ENCODE data around the gene IGSF9B.

IGSF9B gene

DNA sequence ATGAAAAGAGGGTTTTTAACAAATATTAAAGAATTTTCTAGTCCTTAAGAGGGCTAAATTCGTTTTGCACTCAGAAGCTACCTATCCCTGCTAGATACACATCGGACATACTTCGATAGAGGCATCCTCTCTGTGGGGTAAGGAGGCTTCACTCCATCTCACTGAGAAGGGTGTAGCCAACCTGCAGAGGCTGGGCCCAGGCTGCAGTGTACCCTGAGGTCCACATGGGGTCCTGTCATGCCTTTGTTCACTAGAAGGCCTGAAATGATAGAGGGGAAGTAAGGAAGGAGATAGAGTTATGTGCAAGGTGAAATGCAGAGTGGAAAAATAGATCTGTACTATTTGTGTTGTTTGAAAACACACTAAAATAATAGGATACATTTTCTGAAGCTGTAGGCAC is 45.6 kb downstream of the IGSF9B start:
- Histone ChIP-seq H3K36me3 (ENCODE audit: insufficient read depth, low read depth, low read length) (peaks cover 90% of the 10 kb centered on the region), H3K9ac (ENCODE audit: low read depth, low read length) (no peak overlapping the region), H3K4me3 (ENCODE audit: low read length) (no peak overlapping the region), H3K27ac (ENCODE audit: low read length) (no peak overlapping the region), H3K27me3 (ENCODE audit: insufficient read depth, low read length) (no peaks in the 10 kb centered on the region), H3K9me3 (ENCODE audit: insufficient read depth, low read depth, low read length) (no peaks in the 10 kb centered on the region), H3K4me1 (ENCODE audit: insufficient read depth, low read length) (no peaks in the 10 kb centered on the region)

DNA sequence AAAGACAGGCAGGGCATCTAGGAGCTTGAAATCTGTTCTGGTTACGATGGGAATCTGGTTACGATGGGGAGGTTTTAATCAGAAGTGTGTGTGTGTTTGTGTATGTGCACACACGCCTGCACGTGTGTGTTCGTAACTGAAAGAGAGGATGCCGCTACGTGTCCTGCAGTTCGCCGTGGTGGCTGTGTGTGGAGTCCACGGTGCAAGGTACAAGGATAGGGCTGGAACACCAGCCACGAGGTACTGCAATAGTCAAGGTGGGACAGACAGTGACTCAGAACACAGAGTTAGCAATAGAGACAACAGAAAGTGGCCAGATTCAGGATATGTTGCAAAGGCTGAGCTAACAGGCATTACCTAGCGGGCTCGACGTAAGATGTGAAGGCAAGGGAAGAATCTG is 46.7 kb downstream of the IGSF9B start:
- no peaks in the 10 kb centered on the region for H3K4me1 ChIP-seq (ENCODE audit: insufficient read depth, low read length)
- no peak overlapping the region for H3K27ac ChIP-seq (ENCODE audit: low read length)
- no peak overlapping the region for H3K4me3 ChIP-seq (ENCODE audit: low read length)
- peaks cover 93% of the 10 kb centered on the region for H3K36me3 ChIP-seq (ENCODE audit: insufficient read depth, low read depth, low read length)
- no peaks in the 10 kb centered on the region for H3K9me3 ChIP-seq (ENCODE audit: insufficient read depth, low read depth, low read length)
- H3K9ac ChIP-seq (ENCODE audit: low read depth, low read length): no peak overlapping the region
- H3K27me3 ChIP-seq (ENCODE audit: insufficient read depth, low read length): no peaks in the 10 kb centered on the region

- Histone ChIP-seq H3K9ac (ENCODE audit: low read depth, low read length) (no peak overlapping the region), H3K4me3 (ENCODE audit: low read length) (no peak overlapping the region), H3K36me3 (ENCODE audit: insufficient read depth, low read depth, low read length) (peaks cover 81% of the 10 kb centered on the region), H3K9me3 (ENCODE audit: insufficient read depth, low read depth, low read length) (no peaks in the 10 kb centered on the region), H3K4me1 (ENCODE audit: insufficient read depth, low read length) (no peaks in the 10 kb centered on the region), H3K27me3 (ENCODE audit: insufficient read depth, low read length) (no peaks in the 10 kb centered on the region), H3K27ac (ENCODE audit: low read length) (no peak overlapping the region)
These were observed 47.9 kb downstream of the IGSF9B start for GRCh38 chr11:133908827-133909226.

GRCh38 chr11:133907841-133908241 is 48.9 kb downstream of the IGSF9B start:
- Histone ChIP-seq H3K27me3 (ENCODE audit: insufficient read depth, low read length) (no peaks in the 10 kb centered on the region), H3K9ac (ENCODE audit: low read depth, low read length) (no peak overlapping the region), H3K4me3 (ENCODE audit: low read length) (no peak overlapping the region), H3K36me3 (ENCODE audit: insufficient read depth, low read depth, low read length) (peaks cover 71% of the 10 kb centered on the region), H3K27ac (ENCODE audit: low read length) (no peak overlapping the region), H3K4me1 (ENCODE audit: insufficient read depth, low read length) (no peaks in the 10 kb centered on the region), H3K9me3 (ENCODE audit: insufficient read depth, low read depth, low read length) (no peaks in the 10 kb centered on the region)

DNA sequence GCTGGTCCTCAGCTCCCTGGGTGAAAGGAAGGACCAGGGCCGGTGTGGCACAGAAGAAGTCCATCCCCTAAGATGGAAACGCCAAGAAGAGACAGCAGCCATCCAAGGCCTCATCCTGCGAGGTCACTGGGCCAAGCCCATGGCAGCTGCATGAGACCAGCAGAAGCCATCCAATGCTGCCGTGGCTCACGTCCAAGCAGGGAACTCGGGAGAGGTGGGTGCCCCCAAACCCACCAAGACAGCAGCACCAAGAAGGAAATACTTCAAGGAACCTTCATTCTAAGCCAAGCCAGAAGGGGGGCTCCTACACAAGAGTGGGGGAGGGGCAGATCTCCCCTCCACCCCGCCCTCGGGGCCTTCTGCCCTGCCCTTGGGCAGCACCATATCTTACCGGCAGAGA is 49.6 kb downstream of the IGSF9B start:
- H3K9me3 ChIP-seq (ENCODE audit: insufficient read depth, low read depth, low read length): no peaks in the 10 kb centered on the region
- H3K9ac ChIP-seq (ENCODE audit: low read depth, low read length): no peak overlapping the region
- H3K27ac ChIP-seq (ENCODE audit: low read length): no peak overlapping the region

DNA sequence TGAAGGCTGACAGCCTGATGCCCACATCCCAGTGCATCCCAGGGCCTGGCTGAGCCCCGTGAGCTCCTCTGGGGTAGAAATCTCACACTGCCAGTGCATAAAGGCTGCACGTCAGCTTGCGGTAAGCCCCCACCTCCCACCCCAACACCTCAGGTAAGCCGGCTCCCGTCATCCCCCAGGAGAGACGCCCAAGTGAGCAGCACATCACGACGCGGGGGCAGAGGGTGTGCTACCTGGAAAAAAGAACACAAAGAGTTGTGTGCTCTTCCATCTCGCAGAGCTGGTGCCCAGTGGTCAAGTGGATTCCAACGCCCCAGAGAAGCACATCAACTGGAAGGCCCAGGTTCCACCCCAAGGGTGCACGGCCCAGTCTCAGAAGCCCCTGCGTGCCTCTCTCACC is 50.0 kb downstream of the IGSF9B start:
- Histone ChIP-seq H3K4me1 (ENCODE audit: insufficient read depth, low read length) (no peaks in the 10 kb centered on the region), H3K36me3 (ENCODE audit: insufficient read depth, low read depth, low read length) (peaks cover 60% of the 10 kb centered on the region), H3K9me3 (ENCODE audit: insufficient read depth, low read depth, low read length) (no peaks in the 10 kb centered on the region), H3K27ac (ENCODE audit: low read length) (no peak overlapping the region), H3K4me3 (ENCODE audit: low read length) (no peak overlapping the region), H3K27me3 (ENCODE audit: insufficient read depth, low read length) (no peaks in the 10 kb centered on the region), H3K9ac (ENCODE audit: low read depth, low read length) (no peak overlapping the region)

More for the DNA sequence above, 49.6 kb downstream of the IGSF9B start:
- Histone ChIP-seq H3K4me1 (ENCODE audit: insufficient read depth, low read length) (no peaks in the 10 kb centered on the region), H3K4me3 (ENCODE audit: low read length) (no peak overlapping the region), H3K27me3 (ENCODE audit: insufficient read depth, low read length) (no peaks in the 10 kb centered on the region), H3K36me3 (ENCODE audit: insufficient read depth, low read depth, low read length) (peaks cover 64% of the 10 kb centered on the region)

DNA sequence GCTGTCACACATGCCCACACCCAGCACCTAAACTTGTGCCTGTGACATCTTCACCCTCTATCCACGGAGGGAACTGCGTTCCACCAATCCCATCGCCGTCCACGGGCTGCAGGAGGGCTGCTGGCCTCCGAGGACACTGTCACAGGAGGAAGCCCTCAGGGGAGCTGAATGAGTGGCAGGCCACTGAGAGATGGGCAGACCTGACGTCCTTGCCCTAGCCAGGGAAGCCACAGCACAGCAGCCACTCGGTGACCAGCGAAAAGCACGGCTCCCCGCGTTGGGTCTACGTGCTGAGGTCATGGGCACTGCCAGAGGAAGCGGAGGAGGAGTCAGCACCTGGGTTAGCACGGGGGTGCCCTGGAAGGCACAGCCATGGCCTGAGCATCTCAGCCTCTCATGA is 50.5 kb downstream of the IGSF9B start:
- Histone ChIP-seq H3K4me3 (ENCODE audit: low read length) (no peak overlapping the region), H3K36me3 (ENCODE audit: insufficient read depth, low read depth, low read length) (peaks cover 55% of the 10 kb centered on the region), H3K27me3 (ENCODE audit: insufficient read depth, low read length) (no peaks in the 10 kb centered on the region), H3K4me1 (ENCODE audit: insufficient read depth, low read length) (no peaks in the 10 kb centered on the region), H3K27ac (ENCODE audit: low read length) (no peak overlapping the region), H3K9me3 (ENCODE audit: insufficient read depth, low read depth, low read length) (no peaks in the 10 kb centered on the region), H3K9ac (ENCODE audit: low read depth, low read length) (no peak overlapping the region)

DNA sequence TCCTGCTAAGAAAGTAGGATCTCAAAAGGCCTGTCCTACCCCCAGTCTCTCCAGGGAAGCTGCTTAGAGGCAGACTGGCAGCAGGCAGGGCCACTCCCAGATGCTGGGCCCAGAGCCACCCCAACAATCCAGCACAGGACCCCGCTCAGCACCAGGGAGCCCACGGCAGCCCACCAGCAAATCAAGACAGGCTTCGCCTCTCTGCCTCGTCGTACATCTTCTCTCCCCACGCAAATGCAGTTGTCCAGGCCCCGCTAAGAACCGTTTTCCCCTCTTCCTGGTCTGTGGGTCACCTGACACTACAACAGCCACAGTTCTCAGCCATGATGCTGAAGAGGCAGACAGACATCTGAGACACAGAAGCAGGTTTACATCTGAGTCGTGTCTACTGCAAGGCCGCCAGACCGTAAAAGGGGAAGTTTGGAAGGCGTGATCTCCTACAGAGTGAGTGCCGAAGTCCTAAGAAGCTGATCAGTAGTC is 51.1 kb downstream of the IGSF9B start:
- Histone ChIP-seq H3K4me1 (ENCODE audit: insufficient read depth, low read length) (no peaks in the 10 kb centered on the region), H3K36me3 (ENCODE audit: insufficient read depth, low read depth, low read length) (peaks cover 54% of the 10 kb centered on the region), H3K4me3 (ENCODE audit: low read length) (no peak overlapping the region), H3K27me3 (ENCODE audit: insufficient read depth, low read length) (no peaks in the 10 kb centered on the region), H3K9me3 (ENCODE audit: insufficient read depth, low read depth, low read length) (no peaks in the 10 kb centered on the region), H3K9ac (ENCODE audit: low read depth, low read length) (no peak overlapping the region), H3K27ac (ENCODE audit: low read length) (no peak overlapping the region)

- Histone ChIP-seq H3K4me3 (ENCODE audit: low read length) (no peak overlapping the region), H3K27me3 (ENCODE audit: insufficient read depth, low read length) (no peaks in the 10 kb centered on the region), H3K9ac (ENCODE audit: low read depth, low read length) (no peak overlapping the region), H3K9me3 (ENCODE audit: insufficient read depth, low read depth, low read length) (no peaks in the 10 kb centered on the region), H3K4me1 (ENCODE audit: insufficient read depth, low read length) (no peaks in the 10 kb centered on the region), H3K27ac (ENCODE audit: low read length) (no peak overlapping the region), H3K36me3 (ENCODE audit: insufficient read depth, low read depth, low read length) (peaks cover 54% of the 10 kb centered on the region)
These were observed 51.8 kb downstream of the IGSF9B start for GRCh38 chr11:133904818-133905515.

DNA sequence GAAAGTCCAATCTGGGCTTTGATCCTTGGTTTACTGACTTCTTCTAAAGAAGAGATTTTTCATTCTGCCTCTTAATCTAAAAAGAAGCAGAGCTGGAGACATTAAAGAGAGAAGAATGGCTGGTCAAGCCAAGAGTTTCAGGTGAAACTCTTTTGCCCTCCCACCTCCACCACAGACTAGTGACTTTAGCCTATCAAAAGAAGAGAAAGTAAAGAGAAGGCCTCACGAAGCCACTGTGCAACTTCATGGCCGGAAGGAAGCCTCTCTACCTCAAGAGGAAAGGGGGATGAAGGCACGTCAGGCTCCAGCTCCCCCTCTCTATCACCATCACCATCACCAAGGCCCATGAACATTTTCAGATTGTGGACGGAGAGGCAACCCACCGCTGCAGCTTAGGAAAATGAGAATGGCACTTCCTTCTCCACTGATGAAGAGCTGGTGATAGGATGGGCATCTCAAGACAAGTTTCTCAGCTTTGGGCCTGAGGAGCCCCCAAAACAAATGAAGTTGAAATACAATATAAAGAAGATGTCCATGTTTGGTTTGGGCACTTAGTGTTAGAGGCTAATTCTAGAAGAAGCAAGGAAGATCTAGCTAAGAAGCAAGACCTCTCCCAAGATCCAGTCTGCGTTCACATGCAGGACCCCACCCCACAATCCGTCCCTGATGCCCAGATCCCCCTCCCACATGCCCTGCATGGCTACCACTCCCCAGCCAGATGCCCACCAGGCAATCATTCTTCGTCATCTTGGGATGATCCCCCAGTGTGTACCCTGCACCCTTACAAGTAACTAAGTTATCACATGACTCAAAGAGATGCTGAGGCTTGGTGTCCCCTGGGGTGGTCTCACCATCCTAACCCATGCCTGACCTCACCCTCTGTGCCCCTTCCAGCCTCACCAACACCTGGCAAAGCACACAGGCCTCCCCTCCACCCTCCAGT is 52.6 kb downstream of the IGSF9B start:
- Histone ChIP-seq H3K27ac (ENCODE audit: low read length) (no peak overlapping the region), H3K9ac (ENCODE audit: low read depth, low read length) (no peak overlapping the region), H3K4me3 (ENCODE audit: low read length) (no peak overlapping the region), H3K9me3 (ENCODE audit: insufficient read depth, low read depth, low read length) (no peaks in the 10 kb centered on the region), H3K4me1 (ENCODE audit: insufficient read depth, low read length) (no peaks in the 10 kb centered on the region), H3K27me3 (ENCODE audit: insufficient read depth, low read length) (no peaks in the 10 kb centered on the region), H3K36me3 (ENCODE audit: insufficient read depth, low read depth, low read length) (peaks cover 52% of the 10 kb centered on the region; the same call in 1 of the 2 replicates)

DNA sequence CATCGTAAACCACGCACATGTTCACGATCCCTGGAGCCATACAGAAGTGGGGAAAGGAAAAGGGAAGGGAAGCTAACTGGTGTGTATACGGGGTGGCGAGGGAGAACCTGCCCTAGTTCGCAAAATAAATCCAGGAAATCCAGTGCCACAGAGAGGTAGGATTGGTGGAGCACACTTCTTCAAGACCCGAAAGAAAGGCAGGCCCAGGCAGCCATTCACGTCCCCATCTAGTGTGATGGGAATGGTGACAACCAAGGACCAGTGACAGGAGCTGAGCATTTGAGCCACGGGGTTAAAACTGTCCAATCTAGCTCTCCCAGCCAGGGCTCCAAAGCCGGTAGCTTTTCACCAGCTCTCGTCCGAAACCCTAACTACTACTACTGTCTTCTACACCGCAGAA is 53.7 kb downstream of the IGSF9B start:
- Histone ChIP-seq H3K27me3 (ENCODE audit: insufficient read depth, low read length) (no peaks in the 10 kb centered on the region), H3K4me3 (ENCODE audit: low read length) (no peak overlapping the region), H3K27ac (ENCODE audit: low read length) (no peak overlapping the region), H3K9me3 (ENCODE audit: insufficient read depth, low read depth, low read length) (no peaks in the 10 kb centered on the region), H3K9ac (ENCODE audit: low read depth, low read length) (no peak overlapping the region), H3K36me3 (ENCODE audit: insufficient read depth, low read depth, low read length) (peaks cover 42% of the 10 kb centered on the region; the same call in 1 of the 2 replicates), H3K4me1 (ENCODE audit: insufficient read depth, low read length) (peaks cover 7% of the 10 kb centered on the region; the same call in 1 of the 2 replicates)
